Gastrocnemius medialis (tissue), 4 donors: ENCODE data around the gene CACNA1D. TPM values are rescaled to one million over a fixed set of nuclear protein-coding genes. Genes with fewer than 3 reads are reported as not detected.

ENCODE experiments used
- ATAC-seq, 2 donors: fragments of 150-250 bp; one replicate each; pipeline ENCODE4 v1.9.1; 2016
- DNase-seq, 2 donors: peaks; one replicate each; pipeline ENCODE4 v3.0.0-alpha.2; 2019
- H3K27ac ChIP-seq, 4 donors: fragments of 200-600 bp; sonication (generic); 1 replicate in 1 of 4; 2 replicates in 3 of 4; pipeline ENCODE4 v1.5.1; 2016 to 2018; ENCODE audit warnings: mild to moderate bottlenecking in 2 of 4, moderate library complexity in 1 of 4
- H3K27me3 ChIP-seq, 3 donors: fragments of 200-600 bp; sonication (generic) in 2 of 3; 1 replicate in 1 of 3; 2 replicates in 2 of 3; pipeline versions ENCODE4 v1.5.1 to v1.6.0; 2016 to 2019; ENCODE audit warnings: mild to moderate bottlenecking in 1 of 3, moderate library complexity in 1 of 3
- H3K36me3 ChIP-seq, 2 donors: fragments of 200-600 bp; sonication (generic) in 1 of 2; one replicate each; pipeline ENCODE4 v1.5.1; 2017 to 2018
- H3K4me1 ChIP-seq, 2 donors: fragments of 200-600 bp; sonication (generic) in 1 of 2; one replicate each; pipeline ENCODE4 v1.5.1; 2016 to 2017; ENCODE audit warnings: mild to moderate bottlenecking in 2 of 2
- H3K4me3 ChIP-seq, 4 donors: fragments of 200-600 bp; sonication (generic) in 3 of 4; 1 replicate in 1 of 4; 2 replicates in 3 of 4; pipeline ENCODE4 v1.5.1; 2016 to 2019; ENCODE audit warnings: mild to moderate bottlenecking in 2 of 4
- H3K9me3 ChIP-seq, 3 donors: fragments of 200-600 bp; sonication (generic) in 2 of 3; 1 replicate in 1 of 3; 2 replicates in 2 of 3; pipeline ENCODE4 v1.5.1; 2016 to 2019
- CTCF ChIP-seq, 5 experiments: fragments of 450-650 bp in 3 of 5; fragments of 200-600 bp in 2 of 5; sonication (generic) in 2 of 5; IDR thresholded peaks in 4 of 5; conservative IDR thresholded peaks in 1 of 5; 1 replicate in 4 of 5; 2 replicates in 1 of 5; pipeline ENCODE4 v1.5.1; 2016 to 2019; ENCODE audit warnings: antibody characterized with exemption in 5 of 5, mild to moderate bottlenecking in 3 of 5, moderate library complexity in 3 of 5
- POLR2A ChIP-seq, 2 donors: fragments of 450-650 bp; IDR thresholded peaks; one replicate each; pipeline ENCODE4 v1.6.1; 2017; ENCODE audit warnings: antibody characterized with exemption in 2 of 2, mild to moderate bottlenecking in 2 of 2, moderate library complexity in 2 of 2
- in situ Hi-C, 4 donors: fragments of 200-750 bp; cut with MboI; loops; one replicate each; pipeline versions ENCODE4 v1.15.0 to v1.8.0; 2017; ENCODE audit warnings: low sequenced_read_pairs in 4 of 4
- intact Hi-C: fragments of 100-400 bp; cut with DNase I; formaldehyde crosslinking; loops from one replicate; pipeline ENCODE4 v1.15.1; 2023; ENCODE audit warnings: low total_unique reads
- total RNA-seq, 4 donors: library from RNA; depleted of rRNA; stranded (reverse); fragments of >200 nt; gene quantifications; one replicate each; pipeline versions ENCODE4 v1.1.0 to v1.2.3, GENCODE V29; 2016

Gene CACNA1D
- total RNA-seq, 4 donors from 2014 or later: 0.18 to 0.34 TPM; not detected in 2

- in situ Hi-C loops: no loop called here
- no peaks in the 10 kb centered on the region for H3K27me3 ChIP-seq
- peaks cover 14 to 19% of the 10 kb centered on the region in 2 donors for H3K4me1 ChIP-seq
- H3K4me3 ChIP-seq: no peak overlapping the region
- no peak for ATAC-seq
- no peaks in the 10 kb centered on the region for H3K36me3 ChIP-seq
- intact Hi-C loops: no loop called here
- TF ChIP-seq POLR2A (IDR thresholded peaks at IDR 0.05): no peak
- TF ChIP-seq CTCF (IDR thresholded peaks at IDR 0.05 in 4 of 5, conservative IDR thresholded peaks at IDR 0.05 in 1 of 5): no peak
- H3K9me3 ChIP-seq: no peaks in the 10 kb centered on the region
- no peak overlapping the region for H3K27ac ChIP-seq
- DNase-seq: no peak
Measured at GRCh38 chr3:53819163-53819868, 324.9 kb downstream of the CACNA1D start.

- H3K9me3 ChIP-seq: no peaks in the 10 kb centered on the region
- peak overlapping the region in 2 of 4 donors; percentile 52 to 76 for H3K27ac ChIP-seq
- no peaks in the 10 kb centered on the region for H3K36me3 ChIP-seq
- H3K27me3 ChIP-seq: no peaks in the 10 kb centered on the region
- in situ Hi-C loops: no loop called here
- no peak overlapping the region for H3K4me3 ChIP-seq
- intact Hi-C loops: no loop called here
- ATAC-seq (no peak), DNase-seq (no peak)
- peaks cover 14 to 19% of the 10 kb centered on the region in 2 donors for H3K4me1 ChIP-seq
- TF ChIP-seq CTCF (IDR thresholded peaks at IDR 0.05 in 4 of 5, conservative IDR thresholded peaks at IDR 0.05 in 1 of 5): no peak
- TF ChIP-seq POLR2A (IDR thresholded peaks at IDR 0.05): no peak
Measured at GRCh38 chr3:53820084-53820483, 325.7 kb downstream of the CACNA1D start.

GRCh38 chr3:53820756-53821580 lies 326.6 kb downstream of the CACNA1D start:
- H3K4me3 ChIP-seq: no peak overlapping the region
- no peaks in the 10 kb centered on the region for H3K9me3 ChIP-seq
- peaks cover 14 to 19% of the 10 kb centered on the region in 2 donors for H3K4me1 ChIP-seq
- peak overlapping the region; percentile 52 to 76 (median 62) for H3K27ac ChIP-seq
- ATAC-seq: peak; percentile 45 to 73
- intact Hi-C loops (no loop called here), in situ Hi-C loops (no loop called here)
- TF ChIP-seq CTCF (IDR thresholded peaks at IDR 0.05 in 4 of 5, conservative IDR thresholded peaks at IDR 0.05 in 1 of 5) (no peak), POLR2A (IDR thresholded peaks at IDR 0.05) (no peak)
- peak in 1 of 2 donors; percentile 65 for DNase-seq
- H3K27me3 ChIP-seq: no peaks in the 10 kb centered on the region
- H3K36me3 ChIP-seq: no peaks in the 10 kb centered on the region

- H3K9me3 ChIP-seq: no peaks in the 10 kb centered on the region
- intact Hi-C loops: no loop called here
- no peaks in the 10 kb centered on the region for H3K27me3 ChIP-seq
- peak overlapping the region; percentile 52 to 76 (median 62) for H3K27ac ChIP-seq
- peak; percentile 70 to 86 for DNase-seq
- no peak overlapping the region for H3K4me3 ChIP-seq
- ATAC-seq: peak; percentile 90 to 91
- in situ Hi-C loops: no loop called here
- H3K4me1 ChIP-seq: peaks cover 14 to 19% of the 10 kb centered on the region in 2 donors
- TF ChIP-seq POLR2A (IDR thresholded peaks at IDR 0.05) (no peak), CTCF (IDR thresholded peaks at IDR 0.05 in 4 of 5, conservative IDR thresholded peaks at IDR 0.05 in 1 of 5) (no peak)
- H3K36me3 ChIP-seq: no peaks in the 10 kb centered on the region
Measured at GRCh38 chr3:53821631-53822121, 327.3 kb downstream of the CACNA1D start.
